Endothelial cell of umbilical vein (primary cell): ENCODE results near the gene CTU2. TPM values are rescaled to one million over a fixed set of nuclear protein-coding genes. Genes with fewer than 3 reads are reported as not detected.

Experiments
- BruUV-seq: library from RNA; stranded (reverse); fragments of 400-500 nt; replicated peaks from 2 replicates; lab custom pipeline; 2021; lab: Mats Ljungman, UMichigan
- CTCF ChIA-PET: fragments of 300-600, 350-600 bp; sonication (Branson Sonifier 250); formaldehyde crosslinking; loops from one replicate; lab custom pipeline; 2021; ENCODE audit warnings: antibody characterized with exemption, inconsistent platforms; lab: Charles Lee
- POLR2A ChIA-PET: fragments of 300-600, 350-600 bp; sonication (Branson Sonifier 250); formaldehyde crosslinking; loops from one replicate; lab custom pipeline; 2021; ENCODE audit warnings: antibody characterized with exemption, inconsistent platforms; lab: Charles Lee
- DNase-seq: peaks from one replicate; pipeline ENCODE4 v3.0.0-alpha.2; 2011; ENCODE audit warnings: low read depth, low spot score
- FAIRE-seq: peaks from 2 replicates; lab custom pipeline; 2011; peaks lifted over from hg19 to GRCh38; lab: Jason Lieb, UNC
- H2AFZ ChIP-seq: 2 replicates; pipeline ENCODE4 v1.6.0; 2012; ENCODE audit warnings: low read depth, low read length, control low read depth, inconsistent platforms
- H3K27ac ChIP-seq: 2 replicates; pipeline ENCODE4 v1.5.1; 2011; ENCODE audit warnings: low read depth, mild to moderate bottlenecking, control low read depth, low read length, moderate library complexity; ENCODE audit not compliant: insufficient read depth
- H3K27me3 ChIP-seq, 2 experiments: 2 replicates each; pipeline versions ENCODE4 v1.6.0 to v1.6.1; 2011; ENCODE audit warnings: low read length in 2 of 2, mixed read lengths in 1 of 2; ENCODE audit not compliant: control insufficient read depth in 2 of 2, insufficient read depth in 2 of 2
- H3K36me3 ChIP-seq, 2 experiments: 2 replicates in 1 of 2; 3 replicates in 1 of 2; pipeline ENCODE4 v1.5.1; 2011; ENCODE audit warnings: low read length in 2 of 2, mild to moderate bottlenecking in 1 of 2, moderate library complexity in 1 of 2; ENCODE audit not compliant: control insufficient read depth in 2 of 2, insufficient read depth in 2 of 2; ENCODE audit errors: extremely low read depth in 1 of 2
- H3K4me1 ChIP-seq: 3 replicates; pipeline ENCODE4 v1.5.1; 2011; ENCODE audit warnings: mild to moderate bottlenecking, low read length; ENCODE audit not compliant: control insufficient read depth, insufficient read depth; ENCODE audit errors: extremely low read depth
- H3K4me2 ChIP-seq: 2 replicates; pipeline ENCODE4 v1.6.1; 2011; ENCODE audit warnings: low read length, control low read depth, mixed read lengths; ENCODE audit not compliant: insufficient read depth
- H3K4me3 ChIP-seq, 3 experiments: fragments of 200-600 bp in 1 of 3; sonication (generic), shearing (Covaris generic) in 1 of 3; replicated peaks in 1 of 3; 2 replicates each; pipeline ENCODE4 v1.5.1; 2011 to 2016; ENCODE audit warnings: control low read depth in 3 of 3, low read length in 3 of 3, mild to moderate bottlenecking in 2 of 3, inconsistent platforms in 1 of 3, low read depth in 1 of 3, moderate library complexity in 1 of 3; ENCODE audit not compliant: insufficient read depth in 1 of 3
- H3K79me2 ChIP-seq: 2 replicates; pipeline ENCODE4 v1.6.0; 2012; ENCODE audit warnings: low read length, inconsistent platforms; ENCODE audit not compliant: control insufficient read depth, insufficient read depth
- H3K9ac ChIP-seq: replicated peaks from 2 replicates; pipeline ENCODE3; 2011; ENCODE audit warnings: low read length, control low read depth; ENCODE audit not compliant: insufficient read depth; ENCODE audit errors: extremely low read depth
- H3K9me1 ChIP-seq: replicated peaks from 3 replicates; pipeline ENCODE4 v1.6.0; 2011; ENCODE audit warnings: mild to moderate bottlenecking, low read length; ENCODE audit not compliant: control insufficient read depth, insufficient read depth; ENCODE audit errors: extremely low read depth
- H3K9me3 ChIP-seq: replicated peaks from 2 replicates; pipeline ENCODE4 v1.5.1; 2012; ENCODE audit warnings: low read length, inconsistent platforms; ENCODE audit not compliant: control insufficient read depth, insufficient read depth
- H4K20me1 ChIP-seq: replicated peaks from 2 replicates; pipeline ENCODE3; 2011; ENCODE audit warnings: mild to moderate bottlenecking, low read length; ENCODE audit not compliant: control insufficient read depth, insufficient read depth; ENCODE audit errors: extremely low read depth
- EZH2 ChIP-seq: IDR thresholded peaks from 2 replicates; pipeline ENCODE4 v1.6.1; 2012; ENCODE audit warnings: borderline replicate concordance, low read depth, mild to moderate bottlenecking, moderate library complexity, low read length, inconsistent platforms; ENCODE audit not compliant: severe bottlenecking
- FOS ChIP-seq: IDR thresholded peaks from 2 replicates; pipeline ENCODE4 v1.6.1; 2011; ENCODE audit warnings: mild to moderate bottlenecking, low read length, moderate library complexity, borderline replicate concordance; ENCODE audit not compliant: insufficient read depth
- GATA2 ChIP-seq: IDR thresholded peaks from 2 replicates; pipeline ENCODE4 v1.7.0; 2011; ENCODE audit warnings: low read depth, mild to moderate bottlenecking, moderate library complexity, mixed read lengths, low read length; ENCODE audit not compliant: insufficient read length, insufficient read depth
- JUN ChIP-seq: IDR thresholded peaks from 2 replicates; pipeline ENCODE4 v1.6.1; 2011; ENCODE audit warnings: borderline replicate concordance, low read depth; ENCODE audit not compliant: insufficient read length, insufficient read depth
- MYC ChIP-seq: IDR thresholded peaks from one replicate; pipeline ENCODE4 v1.6.1; 2011; ENCODE audit warnings: mild to moderate bottlenecking, low read depth, low read length
- POLR2A ChIP-seq: IDR thresholded peaks from 2 replicates; pipeline ENCODE4 v1.6.1; 2012; ENCODE audit warnings: low read depth, mild to moderate bottlenecking, control low read depth, low read length
- POLR2AphosphoS5 ChIP-seq: IDR thresholded peaks from 2 replicates; pipeline ENCODE4 v1.6.1; 2012; ENCODE audit warnings: low read depth, mild to moderate bottlenecking, control low read depth, low read length, moderate library complexity; ENCODE audit not compliant: insufficient read depth
- dilution Hi-C: fragments of 300-500 bp; cut with MboI; formaldehyde crosslinking; loops from one replicate; pipeline ENCODE4 v1.15.0; 2019; ENCODE audit warnings: low sequenced_read_pairs; ENCODE audit not compliant: extremely low pct_ligation_motif_present
- intact Hi-C: fragments of 100-400 bp; cut with micrococcal nuclease; formaldehyde crosslinking; loops from one replicate; pipeline ENCODE4 v1.10.0; 2022
- polyA plus RNA-seq, 4 experiments: library from polyadenylated mRNA; depleted of rRNA in 3 of 4; stranded (reverse) in 3 of 4; unstranded in 1 of 4; fragments of >200 nt; gene quantifications; 2 replicates each; pipeline versions ENCODE4 v1.2.1 to v1.2.3, GENCODE V29; 2011 to 2012; ENCODE audit warnings: missing spikeins in 1 of 4
- total RNA-seq: library from RNA; stranded (reverse); gene quantifications from 2 replicates; pipeline ENCODE4 v1.2.3, GENCODE V29; 2021
- TF ChIP-seq, protein P1 (sequence below), 2 donors: IDR thresholded peaks; 1 replicate in 1 of 2; 2 replicates in 1 of 2; pipeline ENCODE4 v1.5.1; 2011; ENCODE audit warnings: low read length in 2 of 2, mild to moderate bottlenecking in 2 of 2, moderate library complexity in 2 of 2, control low read depth in 1 of 2, inconsistent platforms in 1 of 2, low read depth in 1 of 2; ENCODE audit not compliant: insufficient read depth in 1 of 2; ENCODE audit errors: extremely low read depth in 1 of 2
- TF ChIP-seq, protein P2 (sequence below): IDR thresholded peaks from 2 replicates; pipeline ENCODE4 v1.6.1; 2011; ENCODE audit not compliant: insufficient read depth, insufficient read length

CTU2 gene
- total and polyA plus RNA-seq, 2 donors (not counting 3 experiments of a cell fraction or from before 2014, with no cell fraction given) = 26.1 to 33.7 TPM

DNA sequence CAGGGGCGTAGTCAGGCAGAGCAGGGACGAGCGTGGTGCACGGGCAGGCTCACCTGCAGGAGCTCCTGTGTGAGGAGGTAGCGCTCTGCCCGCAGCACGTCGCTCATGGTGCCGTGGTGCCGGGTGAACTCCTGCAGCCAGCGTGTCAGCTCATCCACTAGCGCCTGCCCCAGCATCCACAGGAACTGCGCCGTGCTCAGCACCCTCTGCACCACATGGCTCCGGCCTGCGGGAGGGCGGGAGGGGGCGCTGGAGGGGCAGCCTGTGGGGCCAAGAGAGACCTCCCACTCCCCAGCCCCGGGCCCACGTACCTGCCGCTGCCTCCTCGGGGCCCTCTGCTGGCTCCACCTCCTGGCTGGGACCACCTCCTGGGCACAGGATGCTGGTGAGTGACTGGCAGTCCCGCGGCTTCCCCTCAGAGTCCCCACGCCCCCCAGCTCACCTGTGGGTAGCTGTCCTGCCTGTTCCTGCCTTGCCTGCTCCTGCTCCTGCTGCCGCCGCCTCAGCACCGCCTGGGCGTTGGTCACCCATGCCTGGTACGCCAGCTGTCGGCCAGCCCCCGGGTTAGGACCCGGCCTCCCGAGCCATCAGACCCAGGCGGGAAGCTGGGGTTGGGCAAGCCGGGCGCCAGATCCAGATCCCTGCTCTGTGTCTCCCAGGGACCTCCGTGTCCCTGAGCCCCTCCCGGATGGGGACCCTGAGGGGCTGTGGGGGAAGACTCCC, 16.6 kb downstream of the CTU2 start:
- Histone ChIP-seq H2AFZ (no peak overlapping the region), H3K9ac (no peak overlapping the region), H3K4me3 (no peak overlapping the region), H3K9me3 (no peaks in the 10 kb centered on the region), H3K27me3 (no peaks in the 10 kb centered on the region), H4K20me1 (no peaks in the 10 kb centered on the region), H3K36me3 (peaks cover 20 to 87% of the 10 kb centered on the region in 2 experiments), H3K4me1 (no peaks in the 10 kb centered on the region), H3K79me2 (no peaks in the 10 kb centered on the region), H3K4me2 (no peak overlapping the region), H3K27ac (no peak overlapping the region), H3K9me1 (no peaks in the 10 kb centered on the region)
- DNase-seq (no peak), FAIRE-seq (no peak)
- CTCF ChIA-PET = interaction anchor here (1.2 to 4.1 kb wide), 2 partner anchors 14 to 21 kb away, joined by 4 to 19 read pairs; no protein-coding TSS in a partner anchor
- BruUV-seq = no TSS peak
- intact Hi-C loops = no loop called here
- POLR2A ChIA-PET = no interaction called here
- TF ChIP-seq JUN (no peak), POLR2AphosphoS5 (no peak), MYC (no peak), GATA2 (no peak), EZH2 (no peak), FOS (no peak), POLR2A (no peak)
- TF ChIP-seq, protein P1, sequence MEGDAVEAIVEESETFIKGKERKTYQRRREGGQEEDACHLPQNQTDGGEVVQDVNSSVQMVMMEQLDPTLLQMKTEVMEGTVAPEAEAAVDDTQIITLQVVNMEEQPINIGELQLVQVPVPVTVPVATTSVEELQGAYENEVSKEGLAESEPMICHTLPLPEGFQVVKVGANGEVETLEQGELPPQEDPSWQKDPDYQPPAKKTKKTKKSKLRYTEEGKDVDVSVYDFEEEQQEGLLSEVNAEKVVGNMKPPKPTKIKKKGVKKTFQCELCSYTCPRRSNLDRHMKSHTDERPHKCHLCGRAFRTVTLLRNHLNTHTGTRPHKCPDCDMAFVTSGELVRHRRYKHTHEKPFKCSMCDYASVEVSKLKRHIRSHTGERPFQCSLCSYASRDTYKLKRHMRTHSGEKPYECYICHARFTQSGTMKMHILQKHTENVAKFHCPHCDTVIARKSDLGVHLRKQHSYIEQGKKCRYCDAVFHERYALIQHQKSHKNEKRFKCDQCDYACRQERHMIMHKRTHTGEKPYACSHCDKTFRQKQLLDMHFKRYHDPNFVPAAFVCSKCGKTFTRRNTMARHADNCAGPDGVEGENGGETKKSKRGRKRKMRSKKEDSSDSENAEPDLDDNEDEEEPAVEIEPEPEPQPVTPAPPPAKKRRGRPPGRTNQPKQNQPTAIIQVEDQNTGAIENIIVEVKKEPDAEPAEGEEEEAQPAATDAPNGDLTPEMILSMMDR (IDR thresholded peaks at IDR 0.05; ENCODE audit: extremely low read depth in 1 of 2, insufficient read depth in 1 of 2, low read depth in 1 of 2, low read length in 2 of 2) = no peak
- TF ChIP-seq, protein P2, sequence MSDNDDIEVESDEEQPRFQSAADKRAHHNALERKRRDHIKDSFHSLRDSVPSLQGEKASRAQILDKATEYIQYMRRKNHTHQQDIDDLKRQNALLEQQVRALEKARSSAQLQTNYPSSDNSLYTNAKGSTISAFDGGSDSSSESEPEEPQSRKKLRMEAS = no peak
- dilution Hi-C loops = no loop called here
